GM10266 (cell line): ENCODE data around the gene ZC3H7B.

Experiments used
- DNase-seq: peaks from one replicate; pipeline ENCODE4 v3.0.0; 2012; ENCODE audit errors: extremely low spot score
- CTCF ChIP-seq: IDR thresholded peaks from 2 replicates; pipeline ENCODE4 v1.5.1; 2012; ENCODE audit warnings: mild to moderate bottlenecking, low read depth; ENCODE audit not compliant: control insufficient read depth, insufficient read depth; ENCODE audit errors: missing control alignments

Gene ZC3H7B

GRCh38 chr22:41358927-41359326 lies 57.6 kb downstream of the ZC3H7B start:
- no peak for TF ChIP-seq CTCF
- no peak for DNase-seq

GRCh38 chr22:41359376-41359775 lies 58.1 kb downstream of the ZC3H7B start:
- no peak for DNase-seq
- no peak for TF ChIP-seq CTCF

GRCh38 chr22:41360126-41360525 lies 58.8 kb downstream of the ZC3H7B start:
- DNase-seq, result no peak
- TF ChIP-seq CTCF, result no peak

- no peak for DNase-seq
- TF ChIP-seq CTCF, result no peak
Observed at GRCh38 chr22:41361716-41362310, 60.5 kb downstream of the ZC3H7B start.

- no peak for TF ChIP-seq CTCF
- no peak for DNase-seq
Observed at GRCh38 chr22:41362615-41363014, 61.3 kb downstream of the ZC3H7B start.

- no peak for TF ChIP-seq CTCF
- DNase-seq, result no peak
Observed at GRCh38 chr22:41364233-41364632, 62.9 kb downstream of the ZC3H7B start.

- no peak for TF ChIP-seq CTCF
- DNase-seq, result no peak
Observed at GRCh38 chr22:41364955-41365354, 63.6 kb downstream of the ZC3H7B start.
